Astrocyte (in vitro differentiated cells and primary cell): Measurements from ENCODE around the gene HMCN1. TPM values are rescaled to one million over a fixed set of nuclear protein-coding genes. Genes with fewer than 3 reads are reported as not detected.

Source experiments
- DNase-seq: peaks from one replicate; pipeline ENCODE4 v3.0.0-alpha.2; 2010; ENCODE audit warnings: low read depth
- FAIRE-seq: peaks from 2 replicates; lab custom pipeline; 2011; peaks lifted over from hg19 to GRCh38; lab: Jason Lieb, UNC
- H2AFZ ChIP-seq: 2 replicates; pipeline ENCODE4 v1.6.0; 2012; ENCODE audit warnings: low read depth, low read length, inconsistent platforms
- H3K27ac ChIP-seq: 2 replicates; pipeline ENCODE4 v1.5.1; 2011; ENCODE audit warnings: low read depth, low read length, inconsistent platforms
- H3K27me3 ChIP-seq: 2 replicates; pipeline ENCODE4 v1.6.0; 2011; ENCODE audit warnings: low read length, inconsistent platforms; ENCODE audit not compliant: insufficient read depth
- H3K36me3 ChIP-seq: 2 replicates; pipeline ENCODE4 v1.5.1; 2011; ENCODE audit warnings: low read length, inconsistent platforms; ENCODE audit not compliant: insufficient read depth
- H3K4me1 ChIP-seq: 2 replicates; pipeline ENCODE4 v1.5.1; 2011; ENCODE audit warnings: low read length, inconsistent platforms; ENCODE audit not compliant: insufficient read depth
- H3K4me2 ChIP-seq: 2 replicates; pipeline ENCODE4 v1.6.0; 2012; ENCODE audit warnings: low read length, inconsistent platforms
- H3K4me3 ChIP-seq: 2 replicates; pipeline ENCODE4 v1.5.1; 2011; ENCODE audit warnings: low read depth, mild to moderate bottlenecking, low read length, inconsistent platforms; ENCODE audit not compliant: insufficient read depth
- H3K79me2 ChIP-seq: 2 replicates; pipeline ENCODE4 v1.6.0; 2012; ENCODE audit warnings: mild to moderate bottlenecking, low read length, inconsistent platforms; ENCODE audit not compliant: insufficient read depth
- H3K9ac ChIP-seq: 2 replicates; pipeline ENCODE4 v1.6.0; 2012; ENCODE audit warnings: mild to moderate bottlenecking, low read length, inconsistent platforms
- H3K9me3 ChIP-seq: 2 replicates; pipeline ENCODE4 v1.5.1; 2012; ENCODE audit warnings: low read depth, mild to moderate bottlenecking, low read length, inconsistent platforms; ENCODE audit not compliant: insufficient read depth
- H4K20me1 ChIP-seq: 2 replicates; pipeline ENCODE4 v1.6.0; 2012; ENCODE audit warnings: low read length, inconsistent platforms; ENCODE audit not compliant: insufficient read depth
- H3K27ac Mint-ChIP-seq: one replicate; pipeline ENCODE4 v1.8.0; 2021; ENCODE audit warnings: mild to moderate bottlenecking, mixed read lengths; ENCODE audit not compliant: unreplicated experiment
- H3K27me3 Mint-ChIP-seq: one replicate; pipeline ENCODE4 v1.8.0; 2021; ENCODE audit warnings: low read depth, mixed read lengths; ENCODE audit not compliant: unreplicated experiment
- H3K36me3 Mint-ChIP-seq: one replicate; pipeline ENCODE4 v1.8.0; 2021; ENCODE audit warnings: low read depth, mixed read lengths; ENCODE audit not compliant: unreplicated experiment
- H3K4me1 Mint-ChIP-seq: one replicate; pipeline ENCODE4 v1.8.0; 2021; ENCODE audit warnings: low read depth, mixed read lengths; ENCODE audit not compliant: unreplicated experiment
- H3K4me3 Mint-ChIP-seq: one replicate; pipeline ENCODE4 v1.8.0; 2021; ENCODE audit warnings: mild to moderate bottlenecking, moderate library complexity, mixed read lengths; ENCODE audit not compliant: unreplicated experiment
- H3K9me3 Mint-ChIP-seq: one replicate; pipeline ENCODE4 v1.8.0; 2021; ENCODE audit warnings: mild to moderate bottlenecking, mixed read lengths; ENCODE audit not compliant: unreplicated experiment
- EZH2 ChIP-seq: IDR thresholded peaks from 2 replicates; pipeline ENCODE4 v1.6.1; 2012; ENCODE audit warnings: mild to moderate bottlenecking, low read length, inconsistent platforms; ENCODE audit not compliant: insufficient read depth
- total RNA-seq: library from RNA; stranded (reverse); gene quantifications from 2 replicates; pipeline ENCODE4 v1.2.1, GENCODE V29; 2021
- TF ChIP-seq, protein P1 (sequence below): IDR thresholded peaks from 2 replicates; pipeline ENCODE4 v1.5.1; 2011; ENCODE audit warnings: low read depth, mild to moderate bottlenecking, inconsistent platforms, low read length, moderate library complexity; ENCODE audit not compliant: insufficient read depth

Gene HMCN1
- total RNA-seq, 1 donor from 2014 or later, result 19.7 TPM

GRCh38 chr1:185742403-185742802, 8.2 kb downstream of the HMCN1 start:
- Histone ChIP-seq H3K4me1 (no peaks in the 10 kb centered on the region), H3K4me2 (no peak overlapping the region), H3K27ac (no peak overlapping the region), H3K27me3 (no peaks in the 10 kb centered on the region), H3K9ac (no peak overlapping the region), H3K9me3 (no peaks in the 10 kb centered on the region), H3K36me3 (no peaks in the 10 kb centered on the region), H4K20me1 (no peaks in the 10 kb centered on the region), H3K4me3 (no peak overlapping the region), H3K79me2 (no peaks in the 10 kb centered on the region), H2AFZ (no peak overlapping the region)
- no peak for DNase-seq
- Mint-ChIP-seq H3K36me3 (peaks cover 5% of the 10 kb centered on the region), H3K27ac (no peak overlapping the region), H3K4me1 (peaks cover 3% of the 10 kb centered on the region), H3K4me3 (no peak overlapping the region), H3K27me3 (no peaks in the 10 kb centered on the region), H3K9me3 (peaks cover 2% of the 10 kb centered on the region)
- FAIRE-seq, result no peak
- TF ChIP-seq, protein P1, sequence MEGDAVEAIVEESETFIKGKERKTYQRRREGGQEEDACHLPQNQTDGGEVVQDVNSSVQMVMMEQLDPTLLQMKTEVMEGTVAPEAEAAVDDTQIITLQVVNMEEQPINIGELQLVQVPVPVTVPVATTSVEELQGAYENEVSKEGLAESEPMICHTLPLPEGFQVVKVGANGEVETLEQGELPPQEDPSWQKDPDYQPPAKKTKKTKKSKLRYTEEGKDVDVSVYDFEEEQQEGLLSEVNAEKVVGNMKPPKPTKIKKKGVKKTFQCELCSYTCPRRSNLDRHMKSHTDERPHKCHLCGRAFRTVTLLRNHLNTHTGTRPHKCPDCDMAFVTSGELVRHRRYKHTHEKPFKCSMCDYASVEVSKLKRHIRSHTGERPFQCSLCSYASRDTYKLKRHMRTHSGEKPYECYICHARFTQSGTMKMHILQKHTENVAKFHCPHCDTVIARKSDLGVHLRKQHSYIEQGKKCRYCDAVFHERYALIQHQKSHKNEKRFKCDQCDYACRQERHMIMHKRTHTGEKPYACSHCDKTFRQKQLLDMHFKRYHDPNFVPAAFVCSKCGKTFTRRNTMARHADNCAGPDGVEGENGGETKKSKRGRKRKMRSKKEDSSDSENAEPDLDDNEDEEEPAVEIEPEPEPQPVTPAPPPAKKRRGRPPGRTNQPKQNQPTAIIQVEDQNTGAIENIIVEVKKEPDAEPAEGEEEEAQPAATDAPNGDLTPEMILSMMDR, result no peak
- TF ChIP-seq EZH2, result no peak

GRCh38 chr1:185745165-185745564, 11.0 kb downstream of the HMCN1 start:
- Histone ChIP-seq H3K9me3 (no peaks in the 10 kb centered on the region), H3K9ac (no peak overlapping the region), H4K20me1 (no peaks in the 10 kb centered on the region), H3K4me3 (no peak overlapping the region), H2AFZ (no peak overlapping the region), H3K27me3 (no peaks in the 10 kb centered on the region), H3K36me3 (no peaks in the 10 kb centered on the region), H3K27ac (no peak overlapping the region), H3K4me2 (no peak overlapping the region), H3K79me2 (no peaks in the 10 kb centered on the region), H3K4me1 (no peaks in the 10 kb centered on the region)
- TF ChIP-seq, protein P1, result no peak
- TF ChIP-seq EZH2, result no peak
- H3K4me3 Mint-ChIP-seq, result no peak overlapping the region
- no peak for DNase-seq
- FAIRE-seq, result no peak
- H3K4me1 Mint-ChIP-seq, result peaks cover 3% of the 10 kb centered on the region
- H3K27ac Mint-ChIP-seq, result no peak overlapping the region
- no peaks in the 10 kb centered on the region for H3K27me3 Mint-ChIP-seq
- H3K9me3 Mint-ChIP-seq, result peaks cover 2% of the 10 kb centered on the region
- H3K36me3 Mint-ChIP-seq, result peaks cover 7% of the 10 kb centered on the region

GRCh38 chr1:185759061-185759460, 24.9 kb downstream of the HMCN1 start:
- TF ChIP-seq, protein P1, result no peak
- no peak for TF ChIP-seq EZH2
- H3K36me3 ChIP-seq, result no peaks in the 10 kb centered on the region
- H3K4me3 ChIP-seq, result no peak overlapping the region
- Mint-ChIP-seq H3K9me3 (no peaks in the 10 kb centered on the region), H3K27me3 (no peaks in the 10 kb centered on the region), H3K36me3 (peaks cover 4% of the 10 kb centered on the region), H3K4me1 (no peaks in the 10 kb centered on the region), H3K4me3 (no peak overlapping the region), H3K27ac (no peak overlapping the region)
- no peaks in the 10 kb centered on the region for H3K79me2 ChIP-seq
- no peaks in the 10 kb centered on the region for H3K4me1 ChIP-seq
- no peaks in the 10 kb centered on the region for H3K9me3 ChIP-seq
- no peaks in the 10 kb centered on the region for H4K20me1 ChIP-seq
- DNase-seq (no peak), FAIRE-seq (no peak)
- H3K4me2 ChIP-seq, result no peak overlapping the region
- H2AFZ ChIP-seq, result no peak overlapping the region
- H3K27me3 ChIP-seq, result no peaks in the 10 kb centered on the region
- no peak overlapping the region for H3K27ac ChIP-seq
- H3K9ac ChIP-seq, result no peak overlapping the region
